PFSK-1 (cell line): ENCODE measurements around the gene PZP.

Source experiments
- FOXP2 ChIP-seq: optimal IDR thresholded peaks from 2 replicates; pipeline ENCODE3; 2011; ENCODE audit warnings: borderline replicate concordance, control low read depth, inconsistent platforms; ENCODE audit not compliant: insufficient read depth; ENCODE audit errors: extremely low read length, extremely low read depth
- POLR2AphosphoS5 ChIP-seq: IDR thresholded peaks from 2 replicates; pipeline ENCODE4 v1.6.1; 2012; ENCODE audit warnings: low read depth, mild to moderate bottlenecking, control low read depth, low read length, moderate library complexity
- REST ChIP-seq, 2 experiments: IDR thresholded peaks; 2 replicates each; pipeline versions ENCODE4 v1.6.1 to v1.8.0; 2011 to 2012; ENCODE audit warnings: low read depth in 2 of 2, low read length in 2 of 2, control low read depth in 1 of 2, inconsistent platforms in 1 of 2, mild to moderate bottlenecking in 1 of 2, moderate library complexity in 1 of 2; ENCODE audit not compliant: insufficient read depth in 1 of 2
- SIN3A ChIP-seq: IDR thresholded peaks from 2 replicates; pipeline ENCODE4 v1.6.1; 2012; ENCODE audit warnings: mild to moderate bottlenecking, low read length, moderate library complexity, borderline replicate concordance; ENCODE audit not compliant: insufficient read depth
- TAF1 ChIP-seq: IDR thresholded peaks from 2 replicates; pipeline ENCODE4 v1.6.1; 2012; ENCODE audit warnings: low read length, control low read depth, borderline replicate concordance; ENCODE audit not compliant: insufficient read depth

The PZP gene

DNA sequence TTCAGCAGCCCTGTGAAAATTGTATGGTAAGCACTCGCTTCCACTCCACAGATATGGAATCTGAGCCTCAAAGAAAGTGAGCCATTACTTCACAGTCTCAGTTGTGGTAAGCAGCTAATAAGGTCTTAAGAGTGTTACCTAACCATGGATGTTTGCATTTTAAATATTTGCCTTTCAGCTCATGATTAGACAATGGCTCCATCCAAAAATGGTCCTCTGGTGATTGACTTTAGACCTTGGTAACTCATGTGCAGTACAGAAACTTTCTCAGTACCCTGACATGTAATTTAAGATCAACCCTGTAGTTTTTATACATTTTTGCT is 94.2 kb downstream of the PZP start:
- no peak for TF ChIP-seq SIN3A
- no peak for TF ChIP-seq POLR2AphosphoS5
- no peak for TF ChIP-seq REST (IDR thresholded peaks at IDR 0.05; ENCODE audit: insufficient read depth in 1 of 2, low read depth in 2 of 2, low read length in 2 of 2)
- no peak for TF ChIP-seq FOXP2
- no peak for TF ChIP-seq TAF1

- TF ChIP-seq TAF1, result no peak
- TF ChIP-seq POLR2AphosphoS5, result no peak
- no peak for TF ChIP-seq REST (IDR thresholded peaks at IDR 0.05; ENCODE audit: insufficient read depth in 1 of 2, low read depth in 2 of 2, low read length in 2 of 2)
- TF ChIP-seq FOXP2, result no peak
- TF ChIP-seq SIN3A, result no peak
Measured at GRCh38 chr12:9113296-9113986, 94.8 kb downstream of the PZP start.

DNA sequence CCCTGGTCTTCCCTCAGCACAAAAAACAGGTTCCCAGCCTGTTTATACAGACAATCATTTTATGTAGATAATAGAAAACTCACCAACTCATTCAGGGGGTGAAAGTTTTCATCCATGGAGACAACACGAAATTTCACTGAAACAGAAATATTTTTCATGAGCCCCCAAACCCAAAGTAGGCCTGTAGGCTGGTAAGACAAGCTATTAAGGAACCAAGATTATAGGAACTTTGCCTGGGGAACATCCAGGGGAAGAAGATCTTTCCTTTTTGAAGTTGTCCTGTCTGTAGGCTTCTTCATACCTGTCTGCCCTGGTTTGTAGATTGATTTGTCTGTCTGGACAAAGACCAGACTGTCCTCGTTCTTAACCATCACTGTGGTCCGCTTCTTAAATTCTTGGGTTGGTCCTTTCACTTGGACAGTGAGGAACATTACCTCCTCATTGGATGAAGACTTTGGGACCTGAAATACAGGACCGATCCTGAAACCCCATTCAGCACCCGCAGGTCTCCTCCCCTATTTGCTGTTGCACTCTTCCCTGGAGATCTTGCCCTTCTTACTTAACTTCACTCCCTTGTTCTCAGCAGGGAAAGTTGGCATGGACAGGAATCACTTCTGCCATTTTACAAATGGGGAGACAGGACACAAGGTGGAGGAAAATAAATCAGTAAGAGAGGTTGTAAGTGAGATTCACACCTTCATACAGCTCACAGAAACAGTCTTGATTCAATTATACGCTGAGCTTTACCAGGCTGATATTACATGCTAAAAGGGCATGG is 95.9 kb downstream of the PZP start:
- TF ChIP-seq SIN3A (no peak), REST (IDR thresholded peaks at IDR 0.05; ENCODE audit: insufficient read depth in 1 of 2, low read depth in 2 of 2, low read length in 2 of 2) (no peak), FOXP2 (no peak), TAF1 (no peak), POLR2AphosphoS5 (no peak)

DNA sequence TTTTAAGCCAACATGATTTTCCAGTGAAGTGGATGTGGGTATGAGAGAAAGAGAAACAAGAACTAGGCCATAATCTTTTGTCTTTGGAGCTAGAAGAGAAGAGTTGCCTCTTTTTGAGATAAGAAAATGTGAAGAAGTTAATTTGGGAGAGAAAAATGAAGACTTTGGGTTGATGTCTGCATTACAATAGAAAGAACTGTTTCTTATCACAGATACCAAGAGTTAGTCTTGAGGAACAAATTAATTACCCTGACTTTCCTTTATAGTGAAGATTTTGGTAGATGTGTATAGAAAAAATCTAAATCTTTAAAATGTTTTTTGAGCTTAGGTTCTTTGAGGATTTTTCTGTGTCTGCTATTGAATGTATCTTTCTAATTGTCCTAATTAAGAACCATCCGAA is 96.7 kb downstream of the PZP start:
- TF ChIP-seq TAF1 (no peak), REST (IDR thresholded peaks at IDR 0.05; ENCODE audit: insufficient read depth in 1 of 2, low read depth in 2 of 2, low read length in 2 of 2) (no peak), POLR2AphosphoS5 (no peak), SIN3A (no peak)
